MM.1S (cell line): Measurements from ENCODE around the gene DGLUCY.
"Not testable (repeated sequence)": the region's sequence is repeated elsewhere in the genome, so short reads cannot be mapped to it uniquely, and the experiment has no call there.

Source experiments
- CTCF ChIP-seq: fragments of 300-600 bp; sonication (generic); IDR thresholded peaks from 2 replicates; pipeline ENCODE4 v1.5.1; 2016; ENCODE audit warnings: antibody characterized with exemption, low read length, mixed read lengths
- EZH2 ChIP-seq: fragments of 300-600 bp; sonication (generic); optimal IDR thresholded peaks from 2 replicates; pipeline ENCODE3; 2017; ENCODE audit warnings: low read depth, mild to moderate bottlenecking, antibody characterized with exemption, low read length, mixed read lengths
- EZH2phosphoT487 ChIP-seq: fragments of 300-600 bp; sonication (generic); IDR thresholded peaks from 2 replicates; pipeline ENCODE4 v1.6.1; 2018; ENCODE audit warnings: antibody characterized with exemption, low read length

GRCh38 chr14:91097657-91098056, 16.2 kb upstream of the DGLUCY start:
- TF ChIP-seq EZH2phosphoT487, CTCF, EZH2: not testable (repeated sequence)
